ENCODE measurements around the gene CIC. TPM values are rescaled to one million over a fixed set of nuclear protein-coding genes. Genes with fewer than 3 reads are reported as not detected.
A peak's percentile ranks its signal among the peaks of the same experiment; 100 is the strongest.

CIC gene
- total and polyA plus RNA-seq, 2 of the 13 experiments (the other 11 are each of a cell fraction or from before 2014, with no cell fraction given): 5.9 to 8.0 TPM

- peak; percentile 60 for TF ChIP-seq PATZ1 (CRISPR knock-in tag; IDR thresholded peaks at IDR 0.05)
- TF ChIP-seq ZNF431 (CRISPR knock-in tag; IDR thresholded peaks at IDR 0.05; ENCODE audit: borderline replicate concordance, low read depth): no peak
- TF ChIP-seq HNF1B (CRISPR knock-in tag; IDR thresholded peaks at IDR 0.05): peak; percentile 85
- peak; percentile 89 for TF ChIP-seq HDAC1 (CRISPR knock-in tag; IDR thresholded peaks at IDR 0.05)
- peak; percentile 92 for TF ChIP-seq ETV6 (CRISPR knock-in tag; conservative IDR thresholded peaks at IDR 0.05)
- TF ChIP-seq ZMYM4 (CRISPR knock-in tag; IDR thresholded peaks at IDR 0.05): peak; percentile 77
- peak in 1 of 2 experiments; percentile 95; a peak in 2 of 4 replicates for TF ChIP-seq KLF16 (CRISPR knock-in tag; IDR thresholded peaks at IDR 0.05)
- TF ChIP-seq NR3C1 (CRISPR knock-in tag; IDR thresholded peaks at IDR 0.05): no peak
- peak; percentile 71; the same call in 1 of the 2 replicates for TF ChIP-seq MAX (IDR thresholded peaks at IDR 0.05)
- TF ChIP-seq ZNF101 (CRISPR knock-in tag; IDR thresholded peaks at IDR 0.05; ENCODE audit: borderline replicate concordance, low read depth): no peak
- TF ChIP-seq ATF7-NPFF (CRISPR knock-in tag; IDR thresholded peaks at IDR 0.05; ENCODE audit: low read depth): no peak
- no peak for TF ChIP-seq ZNF883 (CRISPR knock-in tag; IDR thresholded peaks at IDR 0.05; ENCODE audit: not compliant biosample characterization)
- TF ChIP-seq RERE (CRISPR knock-in tag; IDR thresholded peaks at IDR 0.05; ENCODE audit: low read depth): 0 out of 2 replicates have a peak, but pooled peaks have one; percentile 40
Measured at GRCh38 chr19:42219812-42220750, 49.0 kb upstream of the CIC start, which contains the start of gene ZNF526 (continued).
